K562 (cell line): ENCODE data around the gene CGNL1. TPM values are rescaled to one million over a fixed set of nuclear protein-coding genes. Genes with fewer than 3 reads are reported as not detected.
A peak's percentile ranks its signal among the peaks of the same experiment; 100 is the strongest.

Experiments used
- ATAC-seq: fragments of 200-7000 bp; cut with Tn5 transposase; 3 replicates; pipeline ENCODE4 v1.9.1; 2020; ENCODE audit warnings: moderate library complexity
- BruUV-seq: library from RNA; stranded (reverse); fragments of 400-500 nt; replicated peaks from 2 replicates; lab custom pipeline; 2021; lab: Mats Ljungman, UMichigan
- CTCF ChIA-PET: fragments of 300-600 bp; formaldehyde crosslinking; extraction: SDS; loops from one replicate; lab custom pipeline; 2021; ENCODE audit warnings: low intra/inter-chr PET ratio; lab: Yijun Ruan, JAX
- POLR2A ChIA-PET: fragments of 300-600, 350-650 bp; sonication (Branson Sonifier 250); formaldehyde crosslinking; extraction: SDS; loops from one replicate; lab custom pipeline; 2021; ENCODE audit warnings: antibody characterized with exemption, inconsistent platforms; lab: Yijun Ruan, JAX
- DNase-seq, 4 experiments: peaks; one replicate each; pipeline versions ENCODE4 v3.0.0 to v3.0.0-alpha.2; 2011 to 2018; ENCODE audit warnings: low spot score in 3 of 4, mixed read lengths in 3 of 4; ENCODE audit errors: extremely low read depth in 1 of 4
- FAIRE-seq: peaks from 2 replicates; lab custom pipeline; 2011; peaks lifted over from hg19 to GRCh38; lab: Jason Lieb, UNC
- H2AFZ ChIP-seq: 2 replicates; pipeline ENCODE4 v1.6.0; 2011; ENCODE audit warnings: low read depth, low read length, control low read depth, inconsistent platforms
- H3K27ac ChIP-seq: fragments of 200-600 bp; 3 replicates; pipeline ENCODE4 v1.8.0; 2011; ENCODE audit warnings: low read depth, mild to moderate bottlenecking, control low read depth, inconsistent platforms, low read length, moderate library complexity, mixed read lengths; ENCODE audit errors: extremely low read depth
- H3K27me3 ChIP-seq, 2 experiments: fragments of 300-600 bp in 1 of 2; 2 replicates in 1 of 2; 3 replicates in 1 of 2; pipeline versions ENCODE4 v1.6.0 to v1.8.0; 2011; ENCODE audit warnings: inconsistent platforms in 2 of 2, low read length in 2 of 2, mild to moderate bottlenecking in 1 of 2, mixed read lengths in 1 of 2, moderate library complexity in 1 of 2; ENCODE audit not compliant: control insufficient read depth in 2 of 2, insufficient read depth in 2 of 2
- H3K36me3 ChIP-seq: fragments of 300-600 bp; 3 replicates; pipeline ENCODE4 v1.8.0; 2011; ENCODE audit warnings: mild to moderate bottlenecking, low read length, inconsistent platforms; ENCODE audit not compliant: control insufficient read depth, insufficient read depth
- H3K4me1 ChIP-seq, 2 experiments: fragments of 200-600 bp in 1 of 2; replicated peaks in 1 of 2; 2 replicates in 1 of 2; 3 replicates in 1 of 2; pipeline versions ENCODE4 v1.5.1 to v1.8.0; 2011; ENCODE audit warnings: inconsistent platforms in 2 of 2, low read length in 2 of 2, mild to moderate bottlenecking in 1 of 2, mixed read lengths in 1 of 2, moderate library complexity in 1 of 2; ENCODE audit not compliant: control insufficient read depth in 2 of 2, insufficient read depth in 2 of 2
- H3K4me2 ChIP-seq: 2 replicates; pipeline ENCODE4 v1.6.1; 2011; ENCODE audit warnings: low read length, control low read depth, inconsistent platforms, mixed read lengths; ENCODE audit not compliant: insufficient read depth
- H3K4me3 ChIP-seq: fragments of 200-600 bp; sonication (generic), shearing (Covaris generic); 2 replicates; pipeline ENCODE4 v1.5.1; 2016; ENCODE audit warnings: control low read depth, inconsistent platforms
- H3K79me2 ChIP-seq: fragments of 200-600 bp; 3 replicates; pipeline ENCODE4 v1.8.0; 2011; ENCODE audit warnings: low read length, inconsistent platforms; ENCODE audit not compliant: control insufficient read depth, insufficient read depth
- H3K9ac ChIP-seq, 2 experiments: 2 replicates each; pipeline versions ENCODE4 v1.6.0 to v1.6.1; 2011; ENCODE audit warnings: low read depth in 2 of 2, low read length in 2 of 2, control low read depth in 1 of 2, inconsistent platforms in 1 of 2, mild to moderate bottlenecking in 1 of 2, mixed read lengths in 1 of 2; ENCODE audit not compliant: insufficient read depth in 1 of 2
- H3K9me1 ChIP-seq: one replicate; pipeline ENCODE4 v1.6.0; 2011; ENCODE audit warnings: inconsistent platforms, mild to moderate bottlenecking, low read length, moderate library complexity; ENCODE audit not compliant: control insufficient read depth, insufficient read depth
- H3K9me3 ChIP-seq: replicated peaks from 2 replicates; pipeline ENCODE4 v1.5.1; 2011; ENCODE audit warnings: low read depth, low read length, inconsistent platforms; ENCODE audit not compliant: control insufficient read depth, insufficient read depth
- H4K20me1 ChIP-seq: replicated peaks from 2 replicates; pipeline ENCODE4 v1.6.1; 2011; ENCODE audit warnings: low read length, inconsistent platforms, mixed read lengths; ENCODE audit not compliant: control insufficient read depth, insufficient read depth
- CBFA2T3 ChIP-seq: fragments of 450-650 bp; IDR thresholded peaks from 2 replicates; pipeline ENCODE4 v1.6.1; 2017
- CCNT2 ChIP-seq: IDR thresholded peaks from 2 replicates; pipeline ENCODE4 v1.6.1; 2011; ENCODE audit warnings: borderline replicate concordance, low read depth, mild to moderate bottlenecking, moderate library complexity, mixed read lengths, low read length; ENCODE audit not compliant: insufficient read length; ENCODE audit errors: extremely low read depth
- CUX1 ChIP-seq: fragments of 200-800 bp; sonication (Bioruptor generic); IDR thresholded peaks from 2 replicates; pipeline ENCODE4 v1.6.1; 2016; ENCODE audit warnings: missing genetic modification characterization, missing compliant biosample characterization
- ELK3 ChIP-seq: fragments of 450-650 bp; formaldehyde crosslinking; IDR thresholded peaks from 2 replicates; pipeline ENCODE4 v1.4.0; 2020; ENCODE audit warnings: mild to moderate bottlenecking
- ESRRA ChIP-seq: fragments of 450-650 bp; IDR thresholded peaks from 2 replicates; pipeline ENCODE4 v1.6.1; 2014; ENCODE audit warnings: low read depth, mild to moderate bottlenecking, moderate library complexity, borderline replicate concordance
- IFI16 ChIP-seq: fragments of 250-450 bp; sonication (Bioruptor Pico); IDR thresholded peaks from 2 replicates; pipeline ENCODE4 v2.1.2; 2022; ENCODE audit warnings: mild to moderate bottlenecking, inconsistent platforms
- MEF2D ChIP-seq: conservative IDR thresholded peaks from 2 replicates; pipeline ENCODE4 v1.6.1; 2016; ENCODE audit warnings: low read depth, missing genetic modification characterization, missing compliant biosample characterization
- NFXL1 ChIP-seq: fragments of 450-650 bp; formaldehyde crosslinking; IDR thresholded peaks from 2 replicates; pipeline ENCODE4 v1.4.0; 2021; ENCODE audit warnings: mild to moderate bottlenecking
- SOX6 ChIP-seq: fragments of 450-650 bp; IDR thresholded peaks from 2 replicates; pipeline ENCODE4 v1.6.1; 2014; ENCODE audit warnings: mild to moderate bottlenecking
- SRSF3 ChIP-seq: fragments of 200-400 bp; formaldehyde crosslinking; IDR thresholded peaks from 2 replicates; pipeline ENCODE4 v1.6.1; 2016; ENCODE audit warnings: mild to moderate bottlenecking, low read length, moderate library complexity; ENCODE audit not compliant: insufficient read depth
- SRSF7 ChIP-seq: fragments of 200-400 bp; formaldehyde crosslinking; optimal IDR thresholded peaks from 2 replicates; pipeline ENCODE3; 2017; ENCODE audit warnings: mild to moderate bottlenecking, low read depth, low read length
- TAF15 ChIP-seq: fragments of 200-400 bp; formaldehyde crosslinking; IDR thresholded peaks from 2 replicates; pipeline ENCODE4 v1.6.1; 2017; ENCODE audit warnings: mild to moderate bottlenecking, low read depth, low read length, moderate library complexity
- TCF7 ChIP-seq: sonication (generic); IDR thresholded peaks from 2 replicates; pipeline ENCODE4 v1.6.1; 2016; ENCODE audit warnings: antibody characterized with exemption, borderline replicate concordance
- TSC22D4 ChIP-seq: fragments of 450-650 bp; IDR thresholded peaks from 2 replicates; pipeline ENCODE4 v1.6.1; 2016; ENCODE audit warnings: missing genetic modification characterization, missing biosample characterization, control low read depth
- XRCC3 ChIP-seq: fragments of 450-650 bp; IDR thresholded peaks from 2 replicates; pipeline ENCODE4 v1.6.1; 2017; ENCODE audit warnings: mild to moderate bottlenecking, moderate library complexity
- XRCC4 ChIP-seq: IDR thresholded peaks from one replicate; pipeline ENCODE4 v1.6.1; 2011; ENCODE audit not compliant: insufficient read depth, insufficient read length; ENCODE audit errors: extremely low read depth
- ZC3H4 ChIP-seq: sonication (generic); formaldehyde crosslinking; IDR thresholded peaks from 2 replicates; pipeline ENCODE4 v1.9.0; 2021; ENCODE audit warnings: missing genetic modification reagents, borderline replicate concordance
- WGBS: fragments of 100-300 bp; shearing (Covaris generic); methylation state at CpG from one replicate; pipeline ENCODE4 v1.1.6; 2016; ENCODE audit warnings: low coverage, mixed read lengths; ENCODE audit not compliant: insufficient coverage; ENCODE audit errors: missing lambda C conversion rate; 5-methylcytosine and 5-hydroxymethylcytosine counted together
- in situ Hi-C: fragments of 300-500 bp; cut with MboI; formaldehyde crosslinking; loops from 4 replicates; pipeline ENCODE4 v1.15.0; 2018; ENCODE audit warnings: inconsistent platforms, mixed read lengths
- intact Hi-C: fragments of 100-400 bp; cut with micrococcal nuclease; formaldehyde crosslinking; loops from 2 replicates; pipeline ENCODE4 v1.14.2; 2022
- polyA plus RNA-seq, 8 experiments: library from polyadenylated mRNA; depleted of rRNA in 4 of 8; stranded (reverse) in 5 of 8; unstranded in 3 of 8; fragments of >200 nt; fragmentation: Nextera tagmentation in 2 of 8; fragmentation: Illumina TruSeq in 1 of 8; extraction: Ambion mirVana in 2 of 8; extraction: Trizol in 1 of 8; gene quantifications; 2 replicates each; pipeline versions ENCODE4 v1.2.1 to v1.2.3, GENCODE V29; 2011 to 2014; ENCODE audit warnings: inconsistent platforms in 1 of 8, missing spikeins in 1 of 8
- total RNA-seq, 7 experiments: library from RNA; depleted of rRNA in 6 of 7; stranded (reverse); fragments of >200 nt in 6 of 7; fragmentation: Illumina TruSeq in 2 of 7; extraction: Trizol in 2 of 7; gene quantifications; 2 replicates each; pipeline versions ENCODE4 v1.2.1 to v1.2.3, GENCODE V29; 2011 to 2021; ENCODE audit warnings: low replicate concordance in 1 of 7

The CGNL1 gene
- total and polyA plus RNA-seq, 9 of the 15 experiments (the other 6 are each of a cell fraction or from before 2014, with no cell fraction given): 0.01 to 0.07 TPM; not detected in 7

- ATAC-seq: no peak
- no peak for FAIRE-seq
- H3K27me3 ChIP-seq: peaks cover 31 to 60% of the 10 kb centered on the region in 2 experiments
- DNase-seq: no peak
- in situ Hi-C loops (no loop called here), intact Hi-C loops (no loop called here)
- H3K36me3 ChIP-seq: no peaks in the 10 kb centered on the region; the same call in 2 of the 3 replicates
- H3K4me3 ChIP-seq: no peak overlapping the region
- ChIA-PET CTCF (no interaction called here), POLR2A (no interaction called here)
- 1% methylated on average over 9 of the region's 9 CpGs for WGBS
- BruUV-seq: no TSS peak
- no peak overlapping the region for H2AFZ ChIP-seq
- H3K79me2 ChIP-seq: no peaks in the 10 kb centered on the region
- no peak overlapping the region for H3K4me2 ChIP-seq
- no peak overlapping the region for H3K27ac ChIP-seq
- H3K4me1 ChIP-seq: peaks cover 0 to 10% of the 10 kb centered on the region in 2 experiments; a peak in 1 of 5 replicates
- H3K9me3 ChIP-seq: no peaks in the 10 kb centered on the region
- TF ChIP-seq TCF7 (no peak), SRSF7 (no peak), ELK3 (no peak), XRCC4 (no peak), SRSF3 (no peak), SOX6 (no peak), TAF15 (no peak), CCNT2 (no peak), ESRRA (0 out of 2 replicates have a peak, but pooled peaks have one; percentile 34), ZC3H4 (CRISPR knock-in tag) (no peak), CBFA2T3 (peak; percentile 8), TSC22D4 (tag) (no peak), CUX1 (no peak), MEF2D (peak; percentile 80; the same call in 1 of the 2 replicates), IFI16 (no peak), NFXL1 (CRISPR knock-in tag) (no peak), XRCC3 (no peak)
- H4K20me1 ChIP-seq: 0 out of 2 replicates have a peak, but pooled peaks cover 5% of the 10 kb centered on the region
- H3K9ac ChIP-seq: no peak overlapping the region
- no peaks in the 10 kb centered on the region for H3K9me1 ChIP-seq
These were observed 218.9 kb downstream of the CGNL1 start for GRCh38 chr15:57595011-57595866.
